Erythroblast (primary cell): ENCODE measurements around the gene OR52A5.

ENCODE experiments used
- GATA1 ChIP-seq: IDR thresholded peaks from 2 replicates; pipeline ENCODE4 v1.6.1; 2011; ENCODE audit warnings: low read depth, mild to moderate bottlenecking, control low read depth, low read length, moderate library complexity
- POLR2A ChIP-seq: IDR thresholded peaks from 2 replicates; pipeline ENCODE4 v1.6.1; 2011; ENCODE audit warnings: mild to moderate bottlenecking, low read length

- no peak for TF ChIP-seq POLR2A
- TF ChIP-seq GATA1: no peak
Observed at GRCh38 chr11:5081405-5081804, 56.8 kb downstream of the OR52A5 start.
